K562 (cell line): Measurements from ENCODE around the gene LRRIQ1.

ENCODE experiments used
- ATF3 ChIP-seq, 2 experiments: fragments of 450-650 bp in 1 of 2; sonication (generic) in 1 of 2; formaldehyde crosslinking in 1 of 2; IDR thresholded peaks in 1 of 2; conservative IDR thresholded peaks in 1 of 2; 2 replicates each; pipeline versions ENCODE4 v1.6.1 to v1.8.1; 2016 to 2023; ENCODE audit warnings: mild to moderate bottlenecking in 2 of 2, moderate library complexity in 2 of 2, inconsistent platforms in 1 of 2, missing genetic modification reagents in 1 of 2
- GTF3C2 ChIP-seq: IDR thresholded peaks from 3 replicates; pipeline ENCODE4 v1.6.1; 2011; ENCODE audit warnings: borderline replicate concordance, mild to moderate bottlenecking, moderate library complexity; ENCODE audit not compliant: insufficient read length; ENCODE audit errors: extremely low read depth
- MYC ChIP-seq, 2 experiments: fragments of 250-450 bp in 1 of 2; sonication (Bioruptor Pico) in 1 of 2; IDR thresholded peaks; 2 replicates each; pipeline versions ENCODE4 v1.5.1 to v1.6.1; 2012 to 2021; ENCODE audit warnings: low read depth in 2 of 2, borderline replicate concordance in 1 of 2, improper control_type of control experiment in 1 of 2, low read length in 1 of 2, mild to moderate bottlenecking in 1 of 2, moderate library complexity in 1 of 2
- PTBP1 ChIP-seq: fragments of 200-400 bp; formaldehyde crosslinking; IDR thresholded peaks from 2 replicates; pipeline ENCODE4 v1.6.1; 2017; ENCODE audit warnings: low read depth, low read length
- RAD51 ChIP-seq: fragments of 450-650 bp; IDR thresholded peaks from 2 replicates; pipeline ENCODE4 v1.7.1; 2016; ENCODE audit warnings: low read depth, mild to moderate bottlenecking, borderline replicate concordance
- RNF2 ChIP-seq: sonication (generic); IDR thresholded peaks from 2 replicates; pipeline ENCODE4 v1.6.1; 2016
- SIN3A ChIP-seq, 2 experiments: fragments of 150-350 bp in 1 of 2; IDR thresholded peaks; 2 replicates each; pipeline ENCODE4 v1.6.1; 2011 to 2016; ENCODE audit warnings: borderline replicate concordance in 2 of 2, low read depth in 2 of 2, low read length in 2 of 2, mild to moderate bottlenecking in 2 of 2, moderate library complexity in 2 of 2; ENCODE audit not compliant: control insufficient read depth in 1 of 2
- STAG1 ChIP-seq: sonication (generic); formaldehyde crosslinking; IDR thresholded peaks from 2 replicates; pipeline ENCODE4 v1.5.0; 2020; ENCODE audit warnings: missing genetic modification reagents, borderline replicate concordance
- ZNF24 ChIP-seq: fragments of 450-650 bp; IDR thresholded peaks from 2 replicates; pipeline ENCODE4 v1.6.1; 2016

DNA sequence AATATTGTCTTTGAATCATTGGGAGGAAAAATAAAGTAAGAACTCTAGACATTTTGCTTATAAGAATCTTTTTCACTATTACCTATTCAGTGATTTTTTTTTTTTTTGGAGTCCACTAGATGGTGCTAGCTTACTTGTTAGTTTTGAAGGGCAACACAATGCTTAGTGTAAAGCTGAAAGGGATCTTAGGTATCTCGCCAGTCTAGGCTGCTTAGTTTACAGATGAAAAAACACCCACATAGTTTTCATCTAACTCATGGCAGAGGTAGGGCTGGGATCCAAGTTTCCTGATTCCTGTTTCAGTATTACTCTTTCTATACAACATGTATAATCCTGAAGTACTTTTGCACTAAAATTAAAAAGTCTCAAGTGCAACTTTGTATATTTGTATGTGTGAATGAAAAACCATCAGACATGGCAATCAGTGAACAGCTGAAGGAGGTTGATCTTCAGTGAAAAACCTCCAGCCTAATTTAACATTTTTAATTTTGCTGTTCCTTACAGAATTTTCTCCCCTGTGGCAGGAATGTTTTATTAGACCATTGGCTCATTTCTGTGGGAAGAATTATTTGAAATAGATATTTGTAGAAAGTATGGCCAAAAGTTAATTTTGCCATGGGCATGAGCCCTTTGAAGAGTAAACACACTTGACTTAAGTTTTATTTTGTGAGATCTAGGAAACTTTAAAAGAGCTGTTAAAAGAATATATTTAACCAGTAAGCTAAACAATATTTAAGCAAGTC is 40.7 kb downstream of the LRRIQ1 start:
- TF ChIP-seq MYC (IDR thresholded peaks at IDR 0.05; ENCODE audit: low read depth, low read length), result no peak
- no peak for TF ChIP-seq MYC (CRISPR knock-in tag; IDR thresholded peaks at IDR 0.05; ENCODE audit: borderline replicate concordance, low read depth)
- no peak for TF ChIP-seq ATF3 (IDR thresholded peaks at IDR 0.05)
- no peak for TF ChIP-seq ATF3 (CRISPR knock-in tag; conservative IDR thresholded peaks at IDR 0.05)
- TF ChIP-seq RAD51, result no peak
- TF ChIP-seq GTF3C2, result no peak
- TF ChIP-seq STAG1 (CRISPR knock-in tag), result no peak
- no peak for TF ChIP-seq RNF2
- no peak for TF ChIP-seq PTBP1
- TF ChIP-seq SIN3A (IDR thresholded peaks at IDR 0.05; ENCODE audit: borderline replicate concordance in 2 of 2, control insufficient read depth in 1 of 2, low read depth in 2 of 2, low read length in 2 of 2), result no peak
- no peak for TF ChIP-seq ZNF24
